IMR-90 (cell line): ENCODE measurements around the gene SLC8A1. TPM values are rescaled to one million over a fixed set of nuclear protein-coding genes. Genes with fewer than 3 reads are reported as not detected.

Source experiments
- ATAC-seq: fragments of 200-7000 bp; cut with Tn5 transposase; 2 replicates; pipeline ENCODE4 v1.9.1; 2020; ENCODE audit warnings: low read depth, mild to moderate bottlenecking, moderate library complexity
- BruUV-seq: library from RNA; stranded (reverse); fragments of 400-500 nt; replicated peaks from 2 replicates; lab custom pipeline; 2021; lab: Mats Ljungman, UMichigan
- CTCF ChIA-PET: fragments of 300-600 bp; formaldehyde crosslinking; extraction: SDS; loops from one replicate; lab custom pipeline; 2021; ENCODE audit warnings: antibody characterized with exemption; lab: Yijun Ruan, JAX
- POLR2A ChIA-PET: fragments of 300-600 bp; sonication (Branson Sonifier 250); formaldehyde crosslinking; loops from one replicate; lab custom pipeline; 2022; ENCODE audit warnings: antibody characterized with exemption; ENCODE audit not compliant: unreplicated experiment; lab: Charles Lee
- DNase-seq: peaks from one replicate; pipeline ENCODE4 v3.0.0; 2013
- H2AFZ ChIP-seq: replicated peaks from 2 replicates; pipeline ENCODE3; 2013; ENCODE audit warnings: low read length, mild to moderate bottlenecking; ENCODE audit not compliant: poor library complexity
- H2AK5ac ChIP-seq: 2 replicates; pipeline ENCODE4 v1.6.1; 2013; ENCODE audit warnings: low read depth, low read length, inconsistent platforms
- H2AK9ac ChIP-seq: replicated peaks from 2 replicates; pipeline ENCODE3; 2013; ENCODE audit warnings: mild to moderate bottlenecking, low read depth, low read length, moderate library complexity; ENCODE audit not compliant: poor library complexity
- H2BK120ac ChIP-seq: 2 replicates; pipeline ENCODE4 v1.6.1; 2013; ENCODE audit warnings: low read depth, low read length, inconsistent platforms
- H2BK15ac ChIP-seq: 3 replicates; pipeline ENCODE4 v1.6.1; 2013; ENCODE audit warnings: low read depth, low read length, inconsistent platforms
- H2BK20ac ChIP-seq: 2 replicates; pipeline ENCODE4 v1.6.1; 2013; ENCODE audit warnings: low read depth, mild to moderate bottlenecking, inconsistent platforms, low read length, moderate library complexity
- H2BK5ac ChIP-seq: 2 replicates; pipeline ENCODE4 v1.6.1; 2013; ENCODE audit warnings: mild to moderate bottlenecking, low read depth, low read length, inconsistent platforms; ENCODE audit not compliant: poor library complexity, severe bottlenecking
- H3K14ac ChIP-seq: replicated peaks from 2 replicates; pipeline ENCODE4 v1.6.1; 2013; ENCODE audit warnings: low read depth, low read length, inconsistent platforms
- H3K18ac ChIP-seq: 2 replicates; pipeline ENCODE4 v1.6.1; 2013; ENCODE audit warnings: low read depth, low read length, control low read depth
- H3K23ac ChIP-seq: 2 replicates; pipeline ENCODE4 v1.6.1; 2013; ENCODE audit warnings: low read depth, low read length, inconsistent platforms
- H3K27ac ChIP-seq: 2 replicates; pipeline ENCODE4 v1.5.1; 2013; ENCODE audit warnings: mild to moderate bottlenecking, control low read depth, low read length; ENCODE audit not compliant: insufficient read depth
- H3K27me3 ChIP-seq: 2 replicates; pipeline ENCODE4 v1.6.1; 2013; ENCODE audit warnings: low read length; ENCODE audit not compliant: control insufficient read depth, insufficient read depth
- H3K36me3 ChIP-seq: 2 replicates; pipeline ENCODE4 v1.6.1; 2013; ENCODE audit warnings: low read length, mixed read lengths; ENCODE audit not compliant: control insufficient read depth, insufficient read depth
- H3K4ac ChIP-seq: 2 replicates; pipeline ENCODE4 v1.6.1; 2013; ENCODE audit warnings: low read depth, low read length, inconsistent platforms
- H3K4me1 ChIP-seq: 2 replicates; pipeline ENCODE4 v1.6.1; 2013; ENCODE audit warnings: low read length, mixed read lengths; ENCODE audit not compliant: control insufficient read depth, insufficient read depth
- H3K4me2 ChIP-seq: 2 replicates; pipeline ENCODE4 v1.6.1; 2013; ENCODE audit warnings: low read depth, mild to moderate bottlenecking, control low read depth, low read length, moderate library complexity
- H3K4me3 ChIP-seq: 2 replicates; pipeline ENCODE4 v1.5.1; 2013; ENCODE audit warnings: low read depth, mild to moderate bottlenecking, control low read depth, low read length, moderate library complexity; ENCODE audit not compliant: insufficient read depth
- H3K56ac ChIP-seq: 2 replicates; pipeline ENCODE4 v1.6.1; 2013; ENCODE audit warnings: low read length, inconsistent platforms; ENCODE audit not compliant: insufficient read depth; ENCODE audit errors: extremely low read depth
- H3K79me1 ChIP-seq, 2 experiments: 2 replicates each; pipeline ENCODE4 v1.6.1; 2013; ENCODE audit warnings: low read length in 2 of 2, inconsistent platforms in 1 of 2, low read depth in 1 of 2
- H3K9ac ChIP-seq: 2 replicates; pipeline ENCODE4 v1.6.1; 2013; ENCODE audit warnings: low read depth, low read length, control low read depth
- H3K9me1 ChIP-seq: 2 replicates; pipeline ENCODE4 v1.6.1; 2013; ENCODE audit warnings: low read length, inconsistent platforms; ENCODE audit not compliant: insufficient read depth
- H3K9me3 ChIP-seq: 2 replicates; pipeline ENCODE4 v1.6.1; 2013; ENCODE audit warnings: low read length; ENCODE audit not compliant: control insufficient read depth, insufficient read depth
- H4K20me1 ChIP-seq: 2 replicates; pipeline ENCODE4 v1.6.1; 2013; ENCODE audit warnings: low read length, inconsistent platforms; ENCODE audit not compliant: insufficient read depth
- H4K5ac ChIP-seq: 2 replicates; pipeline ENCODE4 v1.6.1; 2013; ENCODE audit warnings: mild to moderate bottlenecking, low read depth, low read length, control low read depth
- H4K8ac ChIP-seq, 2 experiments: 2 replicates each; pipeline ENCODE4 v1.6.1; 2013; ENCODE audit warnings: low read depth in 2 of 2, low read length in 2 of 2, control low read depth in 1 of 2, inconsistent platforms in 1 of 2
- H4K91ac ChIP-seq: 2 replicates; pipeline ENCODE4 v1.6.1; 2013; ENCODE audit warnings: low read depth, low read length, inconsistent platforms; ENCODE audit not compliant: insufficient read depth
- CEBPB ChIP-seq: IDR thresholded peaks from 2 replicates; pipeline ENCODE4 v1.6.1; 2012; ENCODE audit warnings: low read depth, low read length, improper control_type of control experiment
- CHD1 ChIP-seq: IDR thresholded peaks from 2 replicates; pipeline ENCODE4 v1.6.1; 2012; ENCODE audit warnings: low read depth, low read length, improper control_type of control experiment
- CTCF ChIP-seq: conservative IDR thresholded peaks from 2 replicates; pipeline ENCODE4 v1.5.1; 2012; ENCODE audit warnings: mild to moderate bottlenecking, low read depth, low read length, improper control_type of control experiment
- MAFK ChIP-seq: IDR thresholded peaks from 2 replicates; pipeline ENCODE4 v1.6.1; 2012; ENCODE audit warnings: low read depth, low read length, improper control_type of control experiment
- MAZ ChIP-seq: IDR thresholded peaks from 2 replicates; pipeline ENCODE4 v1.6.1; 2012; ENCODE audit warnings: low read depth, mild to moderate bottlenecking, low read length, improper control_type of control experiment, moderate library complexity, borderline replicate concordance
- POLR2A ChIP-seq: IDR thresholded peaks from 2 replicates; pipeline ENCODE4 v1.6.1; 2012; ENCODE audit warnings: mild to moderate bottlenecking, low read depth, low read length
- RAD21 ChIP-seq: IDR thresholded peaks from 2 replicates; pipeline ENCODE4 v1.6.1; 2012; ENCODE audit warnings: low read length, improper control_type of control experiment
- RCOR1 ChIP-seq: IDR thresholded peaks from 2 replicates; pipeline ENCODE4 v1.6.1; 2012; ENCODE audit warnings: mild to moderate bottlenecking, low read length, improper control_type of control experiment; ENCODE audit not compliant: insufficient replicate concordance
- RFX5 ChIP-seq: IDR thresholded peaks from 2 replicates; pipeline ENCODE4 v1.8.0; 2012; ENCODE audit warnings: low read depth, mild to moderate bottlenecking, low read length, moderate library complexity
- SMC3 ChIP-seq: fragments of 150-350 bp; IDR thresholded peaks from 2 replicates; pipeline ENCODE4 v1.6.1; 2016; ENCODE audit warnings: low read depth, mild to moderate bottlenecking, antibody characterized with exemption, low read length, moderate library complexity
- WGBS, 2 experiments: methylation state at CpG; one replicate each; pipeline versions ENCODE4 v1.1.5 to v1.1.7; 2013; ENCODE audit warnings: missing lambda C conversion rate in 2 of 2; ENCODE audit not compliant: insufficient read length in 1 of 2; ENCODE audit errors: extremely low coverage in 2 of 2; 5-methylcytosine and 5-hydroxymethylcytosine counted together
- dilution Hi-C: fragments of 300-500 bp; cut with HindIII; formaldehyde crosslinking; loops from one replicate; pipeline ENCODE4 v1.14.3; 2018; ENCODE audit warnings: low sequenced_read_pairs; ENCODE audit not compliant: unreplicated experiment
- in situ Hi-C: fragments of 300-500 bp; cut with MboI; formaldehyde crosslinking; loops from 3 replicates; pipeline ENCODE4 v1.14.3; 2019; ENCODE audit warnings: low sequenced_read_pairs, inconsistent platforms, mixed read lengths
- intact Hi-C: fragments of 100-400 bp; cut with micrococcal nuclease; formaldehyde crosslinking; loops from 2 replicates; pipeline ENCODE4 v1.10.0; 2022
- polyA plus RNA-seq, 3 experiments: library from polyadenylated mRNA; depleted of rRNA; stranded (reverse); fragments of >200 nt; gene quantifications; 2 replicates each; pipeline ENCODE4 v1.2.3, GENCODE V29; 2012; ENCODE audit warnings: low replicate concordance in 1 of 3
- total RNA-seq: library from RNA; depleted of rRNA; stranded (reverse); fragments of >200 nt; gene quantifications from 2 replicates; pipeline ENCODE4 v1.2.3, GENCODE V29; 2012
- TF ChIP-seq, protein P1 (sequence below): fragments of 150-350 bp; IDR thresholded peaks from 2 replicates; pipeline ENCODE4 v1.6.1; 2016; ENCODE audit warnings: low read depth, mild to moderate bottlenecking, low read length, moderate library complexity, borderline replicate concordance
- TF ChIP-seq, protein P2 (sequence below): fragments of 150-350 bp; IDR thresholded peaks from 2 replicates; pipeline ENCODE4 v1.6.1; 2017; ENCODE audit warnings: mild to moderate bottlenecking, antibody characterized with exemption, low read length, low read depth

SLC8A1 gene
- total and polyA plus RNA-seq, 2 of the 4 experiments (the other 2 are of a cell fraction), result 7.7 to 57.0 TPM

- Histone ChIP-seq H2BK20ac (no peak overlapping the region), H3K18ac (no peak overlapping the region), H2BK15ac (no peak overlapping the region), H3K4me2 (no peak overlapping the region), H2AK9ac (no peak overlapping the region), H4K20me1 (no peaks in the 10 kb centered on the region), H4K5ac (no peak overlapping the region), H3K9me3 (no peaks in the 10 kb centered on the region), H3K79me1 (no peaks in the 10 kb centered on the region; a peak in 1 of 4 replicates), H3K4me1 (peaks cover 7% of the 10 kb centered on the region; the same call in 1 of the 2 replicates), H2AK5ac (no peak overlapping the region), H3K9me1 (no peaks in the 10 kb centered on the region; the same call in 1 of the 2 replicates), H2BK120ac (no peak overlapping the region), H2AFZ (no peak overlapping the region), H3K9ac (no peak overlapping the region), H3K4ac (no peak overlapping the region), H3K36me3 (peaks cover 6% of the 10 kb centered on the region), H3K23ac (no peak overlapping the region), H2BK5ac (no peak overlapping the region), H3K14ac (no peak overlapping the region), H3K27ac (no peak overlapping the region), H4K91ac (no peak overlapping the region), H3K27me3 (no peaks in the 10 kb centered on the region), H4K8ac (no peak overlapping the region), H3K4me3 (no peak overlapping the region), H3K56ac (no peak overlapping the region)
- in situ Hi-C loops, result no loop called here
- intact Hi-C loops, result no loop called here
- CTCF ChIA-PET, result interaction anchor here (0.6 to 0.7 kb wide), 2 partner anchors 9 to 1434 kb away, joined by 3 read pairs; no protein-coding TSS in a partner anchor
- POLR2A ChIA-PET, result no interaction called here
- ATAC-seq (no peak), DNase-seq (no peak)
- 100% methylated on average over 1 of the region's 6 CpGs; no CpG with 5 or more reads in 1 of the 2 experiments for WGBS, 2 experiments
- no TSS peak for BruUV-seq
- dilution Hi-C loops, result no loop called here
- TF ChIP-seq SMC3 (no peak), POLR2A (no peak), CEBPB (no peak), CHD1 (no peak), RAD21 (no peak), MAFK (no peak), RFX5 (no peak), RCOR1 (no peak), MAZ (no peak), CTCF (no peak)
- TF ChIP-seq, protein P1, sequence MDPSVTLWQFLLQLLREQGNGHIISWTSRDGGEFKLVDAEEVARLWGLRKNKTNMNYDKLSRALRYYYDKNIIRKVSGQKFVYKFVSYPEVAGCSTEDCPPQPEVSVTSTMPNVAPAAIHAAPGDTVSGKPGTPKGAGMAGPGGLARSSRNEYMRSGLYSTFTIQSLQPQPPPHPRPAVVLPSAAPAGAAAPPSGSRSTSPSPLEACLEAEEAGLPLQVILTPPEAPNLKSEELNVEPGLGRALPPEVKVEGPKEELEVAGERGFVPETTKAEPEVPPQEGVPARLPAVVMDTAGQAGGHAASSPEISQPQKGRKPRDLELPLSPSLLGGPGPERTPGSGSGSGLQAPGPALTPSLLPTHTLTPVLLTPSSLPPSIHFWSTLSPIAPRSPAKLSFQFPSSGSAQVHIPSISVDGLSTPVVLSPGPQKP, result no peak
- TF ChIP-seq, protein P2, sequence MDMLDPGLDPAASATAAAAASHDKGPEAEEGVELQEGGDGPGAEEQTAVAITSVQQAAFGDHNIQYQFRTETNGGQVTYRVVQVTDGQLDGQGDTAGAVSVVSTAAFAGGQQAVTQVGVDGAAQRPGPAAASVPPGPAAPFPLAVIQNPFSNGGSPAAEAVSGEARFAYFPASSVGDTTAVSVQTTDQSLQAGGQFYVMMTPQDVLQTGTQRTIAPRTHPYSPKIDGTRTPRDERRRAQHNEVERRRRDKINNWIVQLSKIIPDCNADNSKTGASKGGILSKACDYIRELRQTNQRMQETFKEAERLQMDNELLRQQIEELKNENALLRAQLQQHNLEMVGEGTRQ, result no peak
Observed at GRCh38 chr2:40178171-40178778, 273.6 kb downstream of the SLC8A1 start.
